ENCODE results near the gene PDK3.

Gene PDK3

GRCh38 chrX:24426921-24427746 is 38.0 kb upstream of the PDK3 start:
- H3K4me3 ChIP-seq = no peak overlapping the region
- TF ChIP-seq, protein P1, sequence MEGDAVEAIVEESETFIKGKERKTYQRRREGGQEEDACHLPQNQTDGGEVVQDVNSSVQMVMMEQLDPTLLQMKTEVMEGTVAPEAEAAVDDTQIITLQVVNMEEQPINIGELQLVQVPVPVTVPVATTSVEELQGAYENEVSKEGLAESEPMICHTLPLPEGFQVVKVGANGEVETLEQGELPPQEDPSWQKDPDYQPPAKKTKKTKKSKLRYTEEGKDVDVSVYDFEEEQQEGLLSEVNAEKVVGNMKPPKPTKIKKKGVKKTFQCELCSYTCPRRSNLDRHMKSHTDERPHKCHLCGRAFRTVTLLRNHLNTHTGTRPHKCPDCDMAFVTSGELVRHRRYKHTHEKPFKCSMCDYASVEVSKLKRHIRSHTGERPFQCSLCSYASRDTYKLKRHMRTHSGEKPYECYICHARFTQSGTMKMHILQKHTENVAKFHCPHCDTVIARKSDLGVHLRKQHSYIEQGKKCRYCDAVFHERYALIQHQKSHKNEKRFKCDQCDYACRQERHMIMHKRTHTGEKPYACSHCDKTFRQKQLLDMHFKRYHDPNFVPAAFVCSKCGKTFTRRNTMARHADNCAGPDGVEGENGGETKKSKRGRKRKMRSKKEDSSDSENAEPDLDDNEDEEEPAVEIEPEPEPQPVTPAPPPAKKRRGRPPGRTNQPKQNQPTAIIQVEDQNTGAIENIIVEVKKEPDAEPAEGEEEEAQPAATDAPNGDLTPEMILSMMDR (IDR thresholded peaks at IDR 0.05) = no peak
- no peak for DNase-seq (ENCODE audit: low spot score)
- peak overlapping the region; percentile 7 to 58 for H3K27ac ChIP-seq

DNA sequence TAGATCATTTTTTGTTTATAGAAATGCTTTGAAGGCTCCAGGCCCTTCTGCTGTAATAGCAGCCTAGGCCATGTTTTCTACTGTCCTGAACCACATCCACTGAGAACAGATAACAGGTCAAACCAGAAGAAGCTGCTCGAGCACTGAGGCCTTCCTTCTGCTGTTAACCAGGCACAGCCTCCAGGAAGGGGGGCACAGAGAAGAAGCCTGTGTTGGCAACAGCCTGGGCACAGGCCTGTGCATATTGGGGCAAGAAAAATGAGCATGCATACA is 37.4 kb upstream of the PDK3 start:
- H3K27ac ChIP-seq = peak overlapping the region; percentile 7 to 58
- no peak for DNase-seq (ENCODE audit: low spot score)
- TF ChIP-seq, protein P1 (IDR thresholded peaks at IDR 0.05) = no peak
- H3K4me3 ChIP-seq = no peak overlapping the region

DNA sequence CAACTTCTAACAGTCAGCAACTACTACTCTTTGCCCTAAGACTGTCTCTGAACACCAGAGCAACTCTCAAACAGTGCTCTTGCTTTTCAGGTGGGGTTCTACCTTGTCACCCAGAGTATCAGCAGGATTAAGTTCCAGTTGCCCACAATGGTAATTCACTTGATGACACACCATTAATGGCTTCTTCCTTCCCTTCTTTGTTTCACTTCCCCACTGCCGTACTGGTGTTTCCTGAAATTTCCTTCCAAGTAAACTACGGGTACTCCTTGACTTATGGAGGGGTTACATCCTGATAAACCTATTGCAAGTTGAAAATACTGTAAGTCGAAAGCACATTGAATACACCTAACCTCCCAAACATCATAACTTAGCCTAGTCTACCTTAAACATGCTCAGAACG is 36.6 kb upstream of the PDK3 start:
- DNase-seq (ENCODE audit: low spot score) = no peak
- Histone ChIP-seq H3K27ac (peak overlapping the region; percentile 7 to 58), H3K4me3 (no peak overlapping the region)
- TF ChIP-seq, protein P1 (IDR thresholded peaks at IDR 0.05) = no peak

- TF ChIP-seq, protein P1 (IDR thresholded peaks at IDR 0.05) = no peak
- H3K4me3 ChIP-seq = no peak overlapping the region
- H3K27ac ChIP-seq = no peak overlapping the region
Observed at GRCh38 chrX:24435060-24435459, 30.0 kb upstream of the PDK3 start.

DNA sequence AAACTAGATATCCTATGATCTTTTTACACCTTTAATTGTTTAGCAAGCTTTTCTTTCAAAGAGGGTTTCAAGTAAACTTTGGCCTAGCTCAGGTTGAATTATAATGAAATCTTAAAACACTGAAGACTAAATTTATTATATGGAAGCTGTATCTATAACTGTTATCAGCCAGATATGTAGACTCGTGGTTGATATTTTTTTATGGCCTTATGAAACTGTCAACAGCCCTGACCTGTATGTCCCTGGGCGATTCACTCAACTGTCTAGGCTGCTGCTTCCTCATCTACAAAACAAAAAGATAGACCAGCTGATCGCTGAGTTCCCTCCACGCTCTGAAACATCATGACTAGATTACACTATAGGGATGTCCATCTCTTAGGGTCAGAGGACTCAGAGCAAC is 21.2 kb upstream of the PDK3 start:
- no peak for DNase-seq (ENCODE audit: low spot score)
- Histone ChIP-seq H3K27ac (no peak overlapping the region), H3K4me3 (no peak overlapping the region)
- TF ChIP-seq, protein P1 (IDR thresholded peaks at IDR 0.05) = no peak

More at GRCh38 chrX:24435060-24435459, 30.0 kb upstream of the PDK3 start:
- DNase-seq (ENCODE audit: low spot score) = no peak

GRCh38 chrX:24444645-24445044 is 20.4 kb upstream of the PDK3 start:
- TF ChIP-seq, protein P1 (IDR thresholded peaks at IDR 0.05) = no peak
- no peak for DNase-seq (ENCODE audit: low spot score)
- Histone ChIP-seq H3K27ac (peak overlapping the region in 1 of 2 donors; percentile 39), H3K4me3 (no peak overlapping the region)

GRCh38 chrX:24448762-24449250 is 16.3 kb upstream of the PDK3 start:
- H3K27ac ChIP-seq = peak overlapping the region; percentile 55 to 78
- DNase-seq (ENCODE audit: low spot score) = no peak
- no peak overlapping the region for H3K4me3 ChIP-seq
- TF ChIP-seq, protein P1 (IDR thresholded peaks at IDR 0.05) = no peak

All from coronary artery (tissue), 2 donors.